ENCODE measurements around the gene HUWE1.

Gene HUWE1

GRCh38 chrX:53483838-53484405, 202.6 kb downstream of the HUWE1 start:
- DNase-seq: no peak

- no peak for DNase-seq
Measured at GRCh38 chrX:53483416-53483815, 203.1 kb downstream of the HUWE1 start.

Data from right hindlimb (tissue), 1 donor.